Spinal cord (tissue), 10 donors: ENCODE results near the gene MIAT. TPM values are rescaled to one million over a fixed set of nuclear protein-coding genes. Genes with fewer than 3 reads are reported as not detected.

ENCODE experiments used
- DNase-seq, 6 donors: peaks; one replicate each; pipeline versions ENCODE4 v3.0.0 to v3.0.0-alpha.2; 2013 to 2015; ENCODE audit warnings: low spot score in 6 of 6, low read depth in 4 of 6
- H3K27ac ChIP-seq: one replicate; pipeline ENCODE4 v1.5.1; 2013; ENCODE audit warnings: low read depth, low read length, control low read depth
- H3K27me3 ChIP-seq: one replicate; pipeline ENCODE4 v1.6.1; 2013; ENCODE audit warnings: low read length; ENCODE audit not compliant: control insufficient read depth, insufficient read depth
- H3K36me3 ChIP-seq: one replicate; pipeline ENCODE4 v1.6.1; 2013; ENCODE audit warnings: low read length; ENCODE audit not compliant: control insufficient read depth, insufficient read depth
- H3K4me1 ChIP-seq: one replicate; pipeline ENCODE4 v1.6.1; 2013; ENCODE audit warnings: low read length; ENCODE audit not compliant: control insufficient read depth, insufficient read depth
- H3K4me3 ChIP-seq: one replicate; pipeline ENCODE4 v1.5.1; 2013; ENCODE audit warnings: low read depth, low read length, control low read depth
- H3K9me3 ChIP-seq: one replicate; pipeline ENCODE4 v1.6.1; 2013; ENCODE audit warnings: low read length; ENCODE audit not compliant: control insufficient read depth, insufficient read depth
- WGBS: methylation state at CpG from one replicate; pipeline ENCODE4 v1.1.5; 2013; ENCODE audit warnings: missing lambda C conversion rate; ENCODE audit not compliant: insufficient coverage; 5-methylcytosine and 5-hydroxymethylcytosine counted together
- polyA plus RNA-seq, 2 donors: library from polyadenylated mRNA; unstranded; fragments of 120-200 nt; gene quantifications; one replicate each; pipeline ENCODE4 v1.2.1, GENCODE V29; 2013; ENCODE audit not compliant: insufficient read length in 2 of 2
- total RNA-seq, 2 donors: library from RNA; depleted of rRNA in 1 of 2; stranded (reverse); fragments of 120-200 nt in 1 of 2; fragments of >200 nt in 1 of 2; gene quantifications; one replicate each; pipeline versions ENCODE4 v1.2.3 to v1.2.4, GENCODE V29; 2013 to 2014
- donor health status: healthy.

Gene MIAT
- total and polyA plus RNA-seq, 4 donors, result 38.7 to 161 (median 74.2) TPM

GRCh38 chr22:26663374-26663923, 6.1 kb downstream of the MIAT start:
- H3K27ac ChIP-seq, result no peak overlapping the region
- no peak for DNase-seq
- WGBS, result 77% methylated on average over 5 of the region's 9 CpGs
- no peaks in the 10 kb centered on the region for H3K9me3 ChIP-seq
- H3K4me1 ChIP-seq, result peaks cover 18% of the 10 kb centered on the region
- H3K27me3 ChIP-seq, result peaks cover 10% of the 10 kb centered on the region
- H3K4me3 ChIP-seq, result no peak overlapping the region
- peaks cover 25% of the 10 kb centered on the region for H3K36me3 ChIP-seq

GRCh38 chr22:26665813-26666231, 8.4 kb downstream of the MIAT start:
- WGBS, result 79% methylated on average over 2 of the region's 4 CpGs
- no peak overlapping the region for H3K27ac ChIP-seq

GRCh38 chr22:26667140-26667539, 9.8 kb downstream of the MIAT start:
- no peaks in the 10 kb centered on the region for H3K9me3 ChIP-seq
- no peak for DNase-seq
- H3K36me3 ChIP-seq, result peaks cover 38% of the 10 kb centered on the region
- H3K4me3 ChIP-seq, result no peak overlapping the region
- peaks cover 9% of the 10 kb centered on the region for H3K4me1 ChIP-seq
- H3K27ac ChIP-seq, result no peak overlapping the region
- no peaks in the 10 kb centered on the region for H3K27me3 ChIP-seq
- 85% methylated on average over 10 of the region's 13 CpGs for WGBS

More at GRCh38 chr22:26665813-26666231, 8.4 kb downstream of the MIAT start:
- Histone ChIP-seq H3K9me3 (no peaks in the 10 kb centered on the region), H3K4me1 (peaks cover 12% of the 10 kb centered on the region), H3K4me3 (no peak overlapping the region), H3K27me3 (no peaks in the 10 kb centered on the region), H3K36me3 (peaks cover 38% of the 10 kb centered on the region)
- no peak for DNase-seq

GRCh38 chr22:26669060-26669481, 11.7 kb downstream of the MIAT start:
- 25% methylated on average over 2 of the region's 2 CpGs for WGBS
- peak in 1 of 6 donors; percentile 43 for DNase-seq
- Histone ChIP-seq H3K27ac (no peak overlapping the region), H3K27me3 (no peaks in the 10 kb centered on the region), H3K4me1 (peaks cover 26% of the 10 kb centered on the region), H3K9me3 (no peaks in the 10 kb centered on the region), H3K36me3 (peaks cover 38% of the 10 kb centered on the region), H3K4me3 (no peak overlapping the region)

DNA sequence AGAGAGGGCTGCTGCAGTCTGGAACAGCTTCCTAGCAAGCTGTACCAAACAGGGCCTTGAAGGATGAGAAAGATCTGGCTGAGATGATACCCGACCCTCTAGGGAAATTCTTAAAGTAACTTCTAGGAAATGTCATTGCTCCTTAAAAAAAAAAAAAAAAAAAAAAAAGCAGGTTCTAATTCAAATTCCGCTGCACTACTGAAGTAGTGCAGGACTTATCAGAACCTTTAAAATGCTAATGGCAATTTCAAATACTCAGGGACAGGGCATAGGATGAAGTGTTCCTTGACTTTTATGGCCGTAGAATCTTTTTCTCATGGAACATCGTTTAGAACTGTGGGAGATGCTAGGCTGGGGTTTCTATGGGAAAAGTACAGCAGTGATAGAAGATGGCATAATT, 13.1 kb downstream of the MIAT start:
- Histone ChIP-seq H3K27me3 (no peaks in the 10 kb centered on the region), H3K4me1 (peaks cover 35% of the 10 kb centered on the region), H3K9me3 (no peaks in the 10 kb centered on the region), H3K27ac (no peak overlapping the region), H3K4me3 (no peak overlapping the region), H3K36me3 (peaks cover 38% of the 10 kb centered on the region)
- no peak for DNase-seq
- 86% methylated on average over 2 of the region's 4 CpGs for WGBS

- no peaks in the 10 kb centered on the region for H3K9me3 ChIP-seq
- DNase-seq, result no peak
- H3K4me3 ChIP-seq, result no peak overlapping the region
- WGBS, result 73% methylated on average over 6 of the region's 15 CpGs
- H3K27me3 ChIP-seq, result no peaks in the 10 kb centered on the region
- H3K4me1 ChIP-seq, result peaks cover 32% of the 10 kb centered on the region
- peak overlapping the region; percentile 96 for H3K27ac ChIP-seq
- peaks cover 32% of the 10 kb centered on the region for H3K36me3 ChIP-seq
Observed at GRCh38 chr22:26671317-26672059, 14.1 kb downstream of the MIAT start.

- DNase-seq, result no peak
- Histone ChIP-seq H3K36me3 (peaks cover 26% of the 10 kb centered on the region), H3K27ac (peak overlapping the region; percentile 96), H3K9me3 (no peaks in the 10 kb centered on the region), H3K4me3 (peak overlapping the region; percentile 81), H3K27me3 (no peaks in the 10 kb centered on the region), H3K4me1 (peaks cover 30% of the 10 kb centered on the region)
- WGBS, result 77% methylated on average over 8 of the region's 8 CpGs
Observed at GRCh38 chr22:26672060-26672471, 14.7 kb downstream of the MIAT start.

GRCh38 chr22:26672590-26673468, 15.4 kb downstream of the MIAT start:
- Histone ChIP-seq H3K9me3 (no peaks in the 10 kb centered on the region), H3K4me3 (peak overlapping the region; percentile 81), H3K27ac (peak overlapping the region; percentile 96), H3K36me3 (peaks cover 19% of the 10 kb centered on the region), H3K27me3 (no peaks in the 10 kb centered on the region), H3K4me1 (peaks cover 30% of the 10 kb centered on the region)
- WGBS, result under 1% methylated on average over 34 of the region's 36 CpGs
- peak; percentile 85 to 99 (median 88) for DNase-seq

DNA sequence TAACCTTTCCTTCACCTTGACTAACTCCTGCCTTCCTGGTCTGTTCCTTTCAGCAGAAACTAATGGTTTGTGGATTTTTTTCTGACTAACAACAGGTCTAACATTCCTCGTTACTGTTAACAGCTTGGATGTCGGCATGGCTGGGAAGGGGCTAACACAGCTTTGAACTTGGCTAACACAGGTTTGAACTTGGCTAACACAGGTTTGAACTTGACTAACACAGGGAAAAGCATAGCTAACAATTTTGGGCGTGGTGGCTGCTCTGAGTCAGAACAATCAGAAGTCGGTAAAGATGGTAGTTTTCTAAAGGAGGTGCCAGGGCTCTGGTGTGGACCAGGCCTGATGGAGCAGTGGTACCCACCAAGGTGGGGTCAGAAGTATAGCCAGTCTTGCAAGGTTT, 16.1 kb downstream of the MIAT start:
- Histone ChIP-seq H3K36me3 (peaks cover 13% of the 10 kb centered on the region), H3K27me3 (no peaks in the 10 kb centered on the region), H3K27ac (peak overlapping the region; percentile 96), H3K4me1 (peaks cover 30% of the 10 kb centered on the region), H3K9me3 (no peaks in the 10 kb centered on the region), H3K4me3 (peak overlapping the region; percentile 81)
- DNase-seq, result no peak
- WGBS, result 46% methylated on average over 4 of the region's 4 CpGs
